B cell (primary cell): Measurements from ENCODE around the gene FGF5. TPM values are rescaled to one million over a fixed set of nuclear protein-coding genes. Genes with fewer than 3 reads are reported as not detected.

ENCODE experiments used
- ATAC-seq: fragments of 200-7000 bp; cut with Tn5 transposase; one replicate; pipeline ENCODE4 v1.10.0; 2021; ENCODE audit warnings: low read depth, mild to moderate bottlenecking, moderate number of reproducible peaks, moderate library complexity
- CTCF ChIA-PET: fragments of 350-600 bp; sonication (Branson Sonifier 250); formaldehyde crosslinking; loops from one replicate; lab custom pipeline; 2021; ENCODE audit warnings: antibody characterized with exemption, inconsistent platforms; lab: Charles Lee
- POLR2A ChIA-PET: fragments of 350-600 bp; sonication (Branson Sonifier 250); formaldehyde crosslinking; loops from one replicate; lab custom pipeline; 2021; ENCODE audit warnings: antibody characterized with exemption; lab: Charles Lee
- DNase-seq: peaks from one replicate; pipeline ENCODE4 v3.0.0; 2013
- H2AFZ ChIP-seq: 2 replicates; pipeline ENCODE4 v1.6.1; 2012; ENCODE audit warnings: mild to moderate bottlenecking, low read depth, low read length; ENCODE audit not compliant: insufficient read depth, poor library complexity, severe bottlenecking
- H3K27ac ChIP-seq, 2 donors: 1 replicate in 1 of 2; 2 replicates in 1 of 2; pipeline ENCODE4 v1.5.1; 2012 to 2013; ENCODE audit warnings: low read length in 2 of 2, mild to moderate bottlenecking in 2 of 2, moderate library complexity in 1 of 2
- H3K27me3 ChIP-seq, 4 experiments: fragments of 200-600 bp in 1 of 4; sonication (generic) in 1 of 4; replicated peaks in 1 of 4; 1 replicate in 2 of 4; 2 replicates in 2 of 4; pipeline versions ENCODE4 v1.6.1 to v1.7.0; 2013 to 2016; ENCODE audit warnings: low read length in 3 of 4, mild to moderate bottlenecking in 2 of 4, mixed read lengths in 1 of 4, moderate library complexity in 1 of 4; ENCODE audit not compliant: insufficient read depth in 4 of 4, control insufficient read depth in 3 of 4; ENCODE audit errors: control extremely low read depth in 1 of 4
- H3K36me3 ChIP-seq, 2 experiments: replicated peaks in 1 of 2; 1 replicate in 1 of 2; 2 replicates in 1 of 2; pipeline versions ENCODE4 v1.6.1 to v1.7.1; 2013; ENCODE audit warnings: low read length in 1 of 2; ENCODE audit not compliant: insufficient read depth in 2 of 2, control insufficient read depth in 1 of 2; ENCODE audit errors: control extremely low read depth in 1 of 2, extremely low read depth in 1 of 2
- H3K4me1 ChIP-seq, 2 donors: fragments of 200-600 bp in 1 of 2; sonication (generic) in 1 of 2; 1 replicate in 1 of 2; 2 replicates in 1 of 2; pipeline versions ENCODE4 v1.5.1 to v1.6.1; 2013 to 2017; ENCODE audit warnings: low read length in 2 of 2; ENCODE audit not compliant: control insufficient read depth in 2 of 2, insufficient read depth in 2 of 2
- H3K4me2 ChIP-seq: replicated peaks from 2 replicates; pipeline ENCODE3; 2012; ENCODE audit warnings: mild to moderate bottlenecking, low read depth, low read length; ENCODE audit not compliant: poor library complexity, severe bottlenecking
- H3K4me3 ChIP-seq, 5 experiments: fragments of 200-600 bp in 1 of 5; sonication (generic) in 1 of 5; 1 replicate in 3 of 5; 2 replicates in 2 of 5; pipeline versions ENCODE4 v1.5.1 to v1.7.0; 2011 to 2016; ENCODE audit warnings: low read length in 4 of 5, mild to moderate bottlenecking in 4 of 5, low read depth in 2 of 5, control low read depth in 1 of 5, moderate library complexity in 1 of 5; ENCODE audit not compliant: insufficient read depth in 1 of 5; ENCODE audit errors: control extremely low read depth in 1 of 5, extremely low read depth in 1 of 5
- H3K79me2 ChIP-seq: fragments of 200-600 bp; sonication (generic); one replicate; pipeline ENCODE4 v1.6.0; 2016; ENCODE audit warnings: low read length; ENCODE audit not compliant: control insufficient read depth, insufficient read depth
- H3K9ac ChIP-seq: fragments of 200-600 bp; sonication (generic); 2 replicates; pipeline ENCODE4 v1.6.1; 2017; ENCODE audit warnings: mild to moderate bottlenecking, low read length, moderate library complexity
- H3K9me3 ChIP-seq, 3 donors: one replicate each; pipeline versions ENCODE4 v1.6.1 to v1.7.1; 2013; ENCODE audit warnings: low read length in 2 of 3; ENCODE audit not compliant: control insufficient read depth in 2 of 3, insufficient read depth in 1 of 3; ENCODE audit errors: control extremely low read depth in 1 of 3
- H4K20me1 ChIP-seq: 2 replicates; pipeline ENCODE4 v1.6.0; 2012; ENCODE audit warnings: mild to moderate bottlenecking, low read length; ENCODE audit not compliant: insufficient read depth, control insufficient read depth, poor library complexity, severe bottlenecking
- H3K27ac Mint-ChIP-seq: one replicate; pipeline ENCODE4 v1.8.0; 2021; ENCODE audit warnings: mixed read lengths
- H3K27me3 Mint-ChIP-seq: one replicate; pipeline ENCODE4 v1.8.0; 2021; ENCODE audit warnings: mixed read lengths
- H3K4me1 Mint-ChIP-seq: one replicate; pipeline ENCODE4 v1.8.0; 2021; ENCODE audit warnings: mixed read lengths
- H3K4me3 Mint-ChIP-seq: one replicate; pipeline ENCODE4 v1.8.0; 2021; ENCODE audit warnings: mixed read lengths
- H3K9me3 Mint-ChIP-seq: one replicate; pipeline ENCODE4 v1.8.0; 2022; ENCODE audit warnings: mixed read lengths; ENCODE audit not compliant: insufficient read depth
- CTCF ChIP-seq: fragments of 200-600 bp; IDR thresholded peaks from one replicate; pipeline ENCODE4 v1.8.0; 2022; ENCODE audit warnings: antibody characterized with exemption, mild to moderate bottlenecking
- EZH2 ChIP-seq: IDR thresholded peaks from 2 replicates; pipeline ENCODE4 v1.6.1; 2012; ENCODE audit warnings: borderline replicate concordance, low read depth, mild to moderate bottlenecking, moderate library complexity, low read length; ENCODE audit not compliant: insufficient read depth, poor library complexity, severe bottlenecking
- WGBS: methylation state at CpG from one replicate; pipeline ENCODE4 v1.1.5; 2013; ENCODE audit warnings: missing lambda C conversion rate; ENCODE audit not compliant: insufficient coverage; 5-methylcytosine and 5-hydroxymethylcytosine counted together
- intact Hi-C: fragments of 100-400 bp; cut with micrococcal nuclease; formaldehyde crosslinking; loops from one replicate; pipeline ENCODE4 v1.10.0; 2022
- polyA plus RNA-seq: library from polyadenylated mRNA; depleted of rRNA; stranded (reverse); fragments of >200 nt; gene quantifications from 2 replicates; pipeline ENCODE4 v1.2.3, GENCODE V29; 2012
- total RNA-seq, 2 donors: library from RNA; stranded (reverse); fragments of 120-200 nt in 1 of 2; gene quantifications; 1 replicate in 1 of 2; 2 replicates in 1 of 2; pipeline versions ENCODE4 v1.2.3 to v1.2.4, GENCODE V29; 2013 to 2022

Gene FGF5
- total and polyA plus RNA-seq, 2 donors (not counting 1 experiment from before 2014, with no cell fraction given): 0.01 TPM; not detected in 1

- CTCF ChIA-PET: interaction anchor here (1.1 kb wide), 1 partner anchor 709 kb away, joined by 3 read pairs; no protein-coding TSS in a partner anchor
- 78% methylated on average over 1 of the region's 2 CpGs for WGBS
Measured at GRCh38 chr4:80331693-80332092, 65.2 kb downstream of the FGF5 start.

GRCh38 chr4:80333121-80333520 lies 66.7 kb downstream of the FGF5 start:
- H3K27ac Mint-ChIP-seq: no peak overlapping the region
- no peak for DNase-seq
- ATAC-seq: no peak
- no peak overlapping the region for H3K4me3 Mint-ChIP-seq
- WGBS: 100% methylated on average over 2 of the region's 4 CpGs
- ChIA-PET POLR2A (no interaction called here), CTCF (interaction anchor here (1.2 kb wide), 1 partner anchor 737 kb away, joined by 3 read pairs; no protein-coding TSS in a partner anchor)
- peaks cover 15% of the 10 kb centered on the region for H3K4me1 Mint-ChIP-seq
- no peak overlapping the region for H3K4me2 ChIP-seq
- TF ChIP-seq EZH2 (no peak), CTCF (no peak)
- H3K9ac ChIP-seq: no peak overlapping the region
- H3K27ac ChIP-seq: no peak overlapping the region
- no peaks in the 10 kb centered on the region for H3K36me3 ChIP-seq
- peaks cover 15% of the 10 kb centered on the region for H3K27me3 Mint-ChIP-seq
- H4K20me1 ChIP-seq: no peaks in the 10 kb centered on the region
- H3K79me2 ChIP-seq: no peaks in the 10 kb centered on the region
- peaks cover 0 to 24% (median 20%) of the 10 kb centered on the region in 4 experiments for H3K27me3 ChIP-seq
- peaks cover 0 to 6% (median 0%) of the 10 kb centered on the region in 3 donors for H3K9me3 ChIP-seq
- peaks cover 15% of the 10 kb centered on the region in 2 donors for H3K4me1 ChIP-seq
- no peaks in the 10 kb centered on the region for H3K9me3 Mint-ChIP-seq
- intact Hi-C loops: no loop called here
- H2AFZ ChIP-seq: no peak overlapping the region
- H3K4me3 ChIP-seq: no peak overlapping the region

More at GRCh38 chr4:80331693-80332092, 65.2 kb downstream of the FGF5 start:
- no peak overlapping the region for H3K4me3 ChIP-seq
- Mint-ChIP-seq H3K4me1 (peaks cover 15% of the 10 kb centered on the region), H3K4me3 (no peak overlapping the region), H3K27ac (no peak overlapping the region), H3K27me3 (peaks cover 15% of the 10 kb centered on the region), H3K9me3 (no peaks in the 10 kb centered on the region)
- H3K9ac ChIP-seq: no peak overlapping the region
- intact Hi-C loops: no loop called here
- H3K9me3 ChIP-seq: peaks cover 0 to 6% (median 0%) of the 10 kb centered on the region in 3 donors
- no peaks in the 10 kb centered on the region for H3K79me2 ChIP-seq
- no peak overlapping the region for H3K4me2 ChIP-seq
- H4K20me1 ChIP-seq: no peaks in the 10 kb centered on the region
- DNase-seq: no peak
- peaks cover 15% of the 10 kb centered on the region in 2 donors for H3K4me1 ChIP-seq
- no peak overlapping the region for H3K27ac ChIP-seq
- H3K36me3 ChIP-seq: no peaks in the 10 kb centered on the region
- ATAC-seq: no peak
- TF ChIP-seq CTCF (no peak), EZH2 (no peak)
- POLR2A ChIA-PET: no interaction called here
- H3K27me3 ChIP-seq: peaks cover 0 to 19% (median 17%) of the 10 kb centered on the region in 4 experiments
- no peak overlapping the region for H2AFZ ChIP-seq
